Neural progenitor cell (in vitro differentiated cells): Measurements from ENCODE around the gene MGME1. TPM values are rescaled to one million over a fixed set of nuclear protein-coding genes. Genes with fewer than 3 reads are reported as not detected.

ENCODE experiments used
- DNase-seq: peaks from one replicate; pipeline ENCODE4 v3.0.0-alpha.2; 2016; ENCODE audit warnings: low spot score
- H2AFZ ChIP-seq: fragments of 200-600 bp; sonication (generic); replicated peaks from 2 replicates; pipeline ENCODE4 v1.6.1; 2016; ENCODE audit warnings: antibody characterized with exemption
- H3F3A ChIP-seq: fragments of 200-600 bp; sonication (generic); 2 replicates; pipeline ENCODE4 v1.6.1; 2016; ENCODE audit warnings: antibody characterized with exemption, low read depth
- H3K27ac ChIP-seq: fragments of 200-600 bp; sonication (generic); 2 replicates; pipeline ENCODE4 v1.5.1; 2016; ENCODE audit warnings: mild to moderate bottlenecking
- H3K27me3 ChIP-seq: fragments of 200-600 bp; sonication (generic); 2 replicates; pipeline ENCODE4 v1.6.1; 2016; ENCODE audit warnings: mild to moderate bottlenecking, moderate library complexity
- H3K36me3 ChIP-seq: fragments of 200-600 bp; sonication (generic); 2 replicates; pipeline ENCODE4 v1.5.1; 2016
- H3K4me1 ChIP-seq: fragments of 200-600 bp; sonication (generic); 2 replicates; pipeline ENCODE4 v1.6.1; 2016; ENCODE audit warnings: mixed run types
- H3K4me2 ChIP-seq: fragments of 200-600 bp; sonication (generic); 2 replicates; pipeline ENCODE4 v1.6.1; 2016
- H3K4me3 ChIP-seq: fragments of 200-600 bp; sonication (generic); 2 replicates; pipeline ENCODE4 v1.5.1; 2016
- H3K79me2 ChIP-seq: fragments of 200-600 bp; sonication (generic); 2 replicates; pipeline ENCODE4 v1.6.1; 2016; ENCODE audit warnings: low read depth
- H3K9ac ChIP-seq: fragments of 200-600 bp; sonication (generic); 2 replicates; pipeline ENCODE4 v1.6.1; 2016
- H3K9me3 ChIP-seq: fragments of 200-600 bp; sonication (generic); 2 replicates; pipeline ENCODE4 v1.5.1; 2016; ENCODE audit warnings: low read depth
- H4K20me1 ChIP-seq: fragments of 200-600 bp; sonication (generic); 2 replicates; pipeline ENCODE4 v1.6.1; 2016; ENCODE audit warnings: low read depth
- H3K27ac Mint-ChIP-seq: 3 replicates; pipeline ENCODE4 v1.8.0; 2021; ENCODE audit warnings: mixed read lengths
- H3K27me3 Mint-ChIP-seq: 2 replicates; pipeline ENCODE4 v1.8.0; 2022; ENCODE audit warnings: low read depth, mild to moderate bottlenecking, inconsistent platforms, moderate library complexity, mixed read lengths; ENCODE audit not compliant: insufficient read depth
- H3K36me3 Mint-ChIP-seq: 3 replicates; pipeline ENCODE4 v1.8.0; 2021; ENCODE audit warnings: mixed read lengths
- H3K4me1 Mint-ChIP-seq: 3 replicates; pipeline ENCODE4 v1.8.0; 2021; ENCODE audit warnings: mixed read lengths
- H3K4me3 Mint-ChIP-seq: 3 replicates; pipeline ENCODE4 v1.8.0; 2021; ENCODE audit warnings: mild to moderate bottlenecking, moderate library complexity, mixed read lengths
- H3K9me3 Mint-ChIP-seq: 3 replicates; pipeline ENCODE4 v1.8.0; 2020; ENCODE audit warnings: mixed read lengths
- CTCF ChIP-seq: fragments of 200-600 bp; sonication (generic); IDR thresholded peaks from 2 replicates; pipeline ENCODE4 v1.5.1; 2017; ENCODE audit warnings: antibody characterized with exemption, mild to moderate bottlenecking
- EZH2 ChIP-seq: fragments of 200-600 bp; sonication (generic); IDR thresholded peaks from 2 replicates; pipeline ENCODE4 v1.6.1; 2017; ENCODE audit warnings: antibody characterized with exemption, mild to moderate bottlenecking, moderate library complexity
- EZH2phosphoT487 ChIP-seq: fragments of 200-600 bp; sonication (generic); IDR thresholded peaks from 2 replicates; pipeline ENCODE4 v1.6.1; 2017; ENCODE audit warnings: antibody characterized with exemption
- total RNA-seq: library from RNA; depleted of rRNA; stranded (reverse); fragments of >200 nt; gene quantifications from 2 replicates; pipeline ENCODE4 v1.2.3, GENCODE V29; 2015; ENCODE audit warnings: low replicate concordance

The MGME1 gene
- total RNA-seq, 1 donor from 2014 or later = 87.2 TPM

- H3K27me3 Mint-ChIP-seq = peaks cover 2% of the 10 kb centered on the region
- H4K20me1 ChIP-seq = no peaks in the 10 kb centered on the region
- peaks cover 2% of the 10 kb centered on the region for H3K36me3 Mint-ChIP-seq
These were observed 40.3 kb downstream of the MGME1 start for GRCh38 chr20:18009116-18009515.

GRCh38 chr20:18011482-18011881 lies 42.7 kb downstream of the MGME1 start:
- no peaks in the 10 kb centered on the region for H3K4me1 ChIP-seq
- no peak overlapping the region for H3K4me2 ChIP-seq
- H2AFZ ChIP-seq = no peak overlapping the region
- no peaks in the 10 kb centered on the region for H3K27me3 ChIP-seq
- Mint-ChIP-seq H3K9me3 (peaks cover 5% of the 10 kb centered on the region), H3K4me3 (no peak overlapping the region), H3K36me3 (peaks cover 2% of the 10 kb centered on the region), H3K4me1 (peaks cover 17% of the 10 kb centered on the region), H3K27me3 (peaks cover 4% of the 10 kb centered on the region), H3K27ac (no peak overlapping the region)
- H4K20me1 ChIP-seq = no peaks in the 10 kb centered on the region
- DNase-seq = no peak
- H3K36me3 ChIP-seq = no peaks in the 10 kb centered on the region
- no peaks in the 10 kb centered on the region for H3K79me2 ChIP-seq
- TF ChIP-seq EZH2phosphoT487 (no peak), CTCF (no peak), EZH2 (no peak)
- no peaks in the 10 kb centered on the region for H3K9me3 ChIP-seq
- H3K9ac ChIP-seq = no peak overlapping the region
- no peak overlapping the region for H3K27ac ChIP-seq
- no peaks in the 10 kb centered on the region for H3F3A ChIP-seq
- H3K4me3 ChIP-seq = no peak overlapping the region

More at GRCh38 chr20:18009116-18009515, 40.3 kb downstream of the MGME1 start:
- no peak for DNase-seq
- H3K9me3 Mint-ChIP-seq = peaks cover 5% of the 10 kb centered on the region
- Histone ChIP-seq H3K4me2 (no peak overlapping the region), H3K27ac (no peak overlapping the region), H3F3A (no peaks in the 10 kb centered on the region), H3K79me2 (no peaks in the 10 kb centered on the region), H2AFZ (no peak overlapping the region), H3K27me3 (no peaks in the 10 kb centered on the region), H3K9ac (no peak overlapping the region), H3K4me3 (no peak overlapping the region), H3K4me1 (no peaks in the 10 kb centered on the region), H3K9me3 (no peaks in the 10 kb centered on the region), H3K36me3 (no peaks in the 10 kb centered on the region)
- H3K27ac Mint-ChIP-seq = no peak overlapping the region
- TF ChIP-seq CTCF (no peak), EZH2phosphoT487 (no peak), EZH2 (no peak)
- H3K4me3 Mint-ChIP-seq = no peak overlapping the region
- H3K4me1 Mint-ChIP-seq = peaks cover 22% of the 10 kb centered on the region

DNA sequence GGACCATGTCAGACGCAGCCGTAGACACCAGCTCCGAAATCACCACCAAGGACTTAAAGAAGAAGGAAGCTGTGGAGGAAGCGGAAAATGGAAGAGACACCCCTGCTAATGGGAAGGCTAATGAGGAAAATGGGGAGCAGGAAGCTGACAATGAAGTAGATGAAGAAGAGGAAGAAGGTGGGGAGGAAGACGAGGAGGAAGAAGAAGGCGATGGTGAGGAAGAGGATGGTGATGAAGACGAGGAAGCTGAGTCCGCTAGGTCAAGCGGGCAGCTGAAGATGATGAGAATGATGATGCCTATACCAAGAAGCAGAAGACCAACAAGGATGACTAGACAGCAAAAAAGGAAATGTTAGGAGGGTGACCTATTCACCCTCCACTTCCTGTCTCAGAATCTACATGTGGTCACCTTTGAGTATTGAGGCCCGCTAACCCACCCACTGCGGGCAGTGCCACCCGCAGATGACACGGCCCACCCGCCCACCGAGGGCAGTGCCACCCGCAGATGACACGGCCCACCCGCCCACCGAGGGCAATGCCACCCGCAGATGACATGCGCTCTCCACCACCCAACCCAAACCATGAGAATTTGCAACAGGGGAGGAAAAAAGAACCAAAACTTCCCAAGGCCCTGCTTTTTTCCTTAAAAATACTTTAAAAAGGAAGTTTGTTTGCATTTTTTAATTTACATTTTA lies 43.3 kb downstream of the MGME1 start:
- H3K27ac Mint-ChIP-seq = no peak overlapping the region

More for the DNA sequence above, 43.3 kb downstream of the MGME1 start:
- no peak for TF ChIP-seq EZH2
- no peak for TF ChIP-seq EZH2phosphoT487
- no peak for TF ChIP-seq CTCF
- DNase-seq = no peak
- Histone ChIP-seq H3K4me3 (no peak overlapping the region), H3K27ac (no peak overlapping the region), H3K4me2 (no peak overlapping the region), H3K79me2 (no peaks in the 10 kb centered on the region), H3K4me1 (no peaks in the 10 kb centered on the region), H2AFZ (no peak overlapping the region), H4K20me1 (no peaks in the 10 kb centered on the region), H3K9ac (no peak overlapping the region), H3K27me3 (no peaks in the 10 kb centered on the region), H3K9me3 (no peaks in the 10 kb centered on the region), H3F3A (no peaks in the 10 kb centered on the region), H3K36me3 (no peaks in the 10 kb centered on the region)
- Mint-ChIP-seq H3K27me3 (peaks cover 4% of the 10 kb centered on the region), H3K36me3 (peaks cover 2% of the 10 kb centered on the region), H3K9me3 (peaks cover 5% of the 10 kb centered on the region), H3K4me3 (no peak overlapping the region), H3K4me1 (peaks cover 17% of the 10 kb centered on the region)
